Lung (tissue), 12 donors: Measurements from ENCODE around the gene DHRS4L2. TPM values are rescaled to one million over a fixed set of nuclear protein-coding genes. Genes with fewer than 3 reads are reported as not detected.
"Not testable (repeated sequence)": the region's sequence is repeated elsewhere in the genome, so short reads cannot be mapped to it uniquely, and the experiment has no call there.

Source experiments
- ATAC-seq: fragments of 200-7000 bp; cut with Tn5 transposase; one replicate; pipeline ENCODE4 v1.9.1; 2020; ENCODE audit warnings: moderate number of reproducible peaks; ENCODE audit not compliant: insufficient read depth, low FRiP score
- DNase-seq, 3 donors: peaks; one replicate each; pipeline ENCODE4 v3.0.0-alpha.2; 2013 to 2017
- H3K27ac ChIP-seq, 2 donors: one replicate each; pipeline ENCODE4 v1.5.1; 2013; ENCODE audit warnings: mild to moderate bottlenecking in 2 of 2, moderate library complexity in 2 of 2, control low read depth in 1 of 2, inconsistent platforms in 1 of 2, low read depth in 1 of 2, low read length in 1 of 2
- H3K27me3 ChIP-seq, 3 donors: one replicate each; pipeline ENCODE4 v1.5.1; 2013; ENCODE audit warnings: low read length in 2 of 3; ENCODE audit not compliant: control insufficient read depth in 3 of 3, insufficient read depth in 3 of 3
- H3K36me3 ChIP-seq, 4 donors: one replicate each; pipeline ENCODE4 v1.5.1; 2013; ENCODE audit warnings: low read length in 4 of 4, mild to moderate bottlenecking in 1 of 4, moderate library complexity in 1 of 4; ENCODE audit not compliant: control insufficient read depth in 4 of 4, insufficient read depth in 4 of 4
- H3K4me1 ChIP-seq, 5 donors: one replicate each; pipeline ENCODE4 v1.5.1; 2013; ENCODE audit warnings: low read length in 5 of 5, mild to moderate bottlenecking in 2 of 5, moderate library complexity in 1 of 5; ENCODE audit not compliant: control insufficient read depth in 5 of 5, insufficient read depth in 5 of 5
- H3K4me3 ChIP-seq: one replicate; pipeline ENCODE4 v1.5.1; 2013; ENCODE audit warnings: mild to moderate bottlenecking, control low read depth, moderate library complexity
- H3K9ac ChIP-seq, 2 donors: one replicate each; pipeline ENCODE4 v1.5.1; 2013; ENCODE audit warnings: low read length in 2 of 2, control low read depth in 1 of 2; ENCODE audit not compliant: insufficient read depth in 1 of 2
- H3K9me3 ChIP-seq, 4 donors: one replicate each; pipeline ENCODE4 v1.5.1; 2013; ENCODE audit warnings: low read length in 3 of 4, mild to moderate bottlenecking in 1 of 4, moderate library complexity in 1 of 4; ENCODE audit not compliant: control insufficient read depth in 4 of 4, insufficient read depth in 3 of 4
- WGBS, 2 donors: extraction: QIAGEN DNeasy Blood & Tissue Kit; methylation state at CpG; one replicate each; pipeline ENCODE4 v1.1.7; 2013; 5-methylcytosine and 5-hydroxymethylcytosine counted together
- polyA plus RNA-seq, 2 donors: library from polyadenylated mRNA; stranded (reverse); fragments of 200-250 nt; gene quantifications; one replicate each; pipeline ENCODE4 v1.2.1, GENCODE V29; 2013
- total RNA-seq, 2 donors: library from RNA; depleted of rRNA in 1 of 2; stranded (reverse); fragments of >200 nt in 1 of 2; gene quantifications; one replicate each; pipeline ENCODE4 v1.2.1, GENCODE V29; 2014 to 2021
- TF ChIP-seq, protein P1 (sequence below): IDR thresholded peaks from 2 replicates; pipeline ENCODE4 v1.5.1; 2012; ENCODE audit warnings: mild to moderate bottlenecking; ENCODE audit errors: control extremely low read depth, extremely low read depth
- donor health status: control.
- donor health status: control.
- donor health status: Bipolar disorder and iron deficiency.
- donor health status: healthy.
- donor health status: DM: yes; HTN: yes; CAD: no.

Gene DHRS4L2
- total and polyA plus RNA-seq, 4 donors: 17.0 to 44.7 (median 29.8) TPM

DNA sequence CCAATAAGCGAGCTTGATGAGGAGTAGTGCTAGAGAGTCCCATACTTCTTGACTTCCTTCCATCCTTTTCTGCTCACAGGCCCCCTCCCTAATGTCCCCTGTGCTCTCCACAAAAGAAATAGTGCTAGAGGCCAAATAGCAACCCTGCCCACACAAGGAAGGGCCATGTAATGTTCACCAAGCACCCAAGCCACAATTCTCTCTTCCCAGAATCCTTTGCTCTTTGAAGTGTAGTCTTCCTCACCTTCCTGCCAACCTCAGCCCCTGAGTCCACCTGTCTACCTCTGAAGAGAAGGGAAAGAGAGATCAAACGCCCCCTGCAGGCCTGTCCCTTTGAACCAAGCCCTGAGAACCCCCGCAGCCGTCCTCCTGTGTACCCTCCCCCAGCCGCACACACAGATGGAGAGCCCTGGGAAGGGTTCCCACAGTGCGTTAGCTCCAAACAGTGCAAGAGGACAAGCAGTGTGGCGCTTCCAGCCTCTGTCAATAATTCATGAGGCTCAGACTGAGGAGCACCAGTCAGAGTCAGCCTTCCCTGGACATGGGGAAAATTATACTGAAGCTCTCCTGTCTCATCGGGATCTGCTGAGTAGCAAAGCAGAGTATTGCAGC, 37.0 kb upstream of the DHRS4L2 start:
- H3K4me1 ChIP-seq: peaks cover 0 to 8% (median 4%) of the 10 kb centered on the region in 5 donors
- no peak overlapping the region for H3K9ac ChIP-seq
- H3K27ac ChIP-seq: no peak overlapping the region
- H3K9me3 ChIP-seq: no peaks in the 10 kb centered on the region
- no peaks in the 10 kb centered on the region for H3K27me3 ChIP-seq
- ATAC-seq (no peak), DNase-seq (peak in 2 of 3 donors; percentile 10 to 37)
- no peak overlapping the region for H3K4me3 ChIP-seq
- TF ChIP-seq, protein P1, sequence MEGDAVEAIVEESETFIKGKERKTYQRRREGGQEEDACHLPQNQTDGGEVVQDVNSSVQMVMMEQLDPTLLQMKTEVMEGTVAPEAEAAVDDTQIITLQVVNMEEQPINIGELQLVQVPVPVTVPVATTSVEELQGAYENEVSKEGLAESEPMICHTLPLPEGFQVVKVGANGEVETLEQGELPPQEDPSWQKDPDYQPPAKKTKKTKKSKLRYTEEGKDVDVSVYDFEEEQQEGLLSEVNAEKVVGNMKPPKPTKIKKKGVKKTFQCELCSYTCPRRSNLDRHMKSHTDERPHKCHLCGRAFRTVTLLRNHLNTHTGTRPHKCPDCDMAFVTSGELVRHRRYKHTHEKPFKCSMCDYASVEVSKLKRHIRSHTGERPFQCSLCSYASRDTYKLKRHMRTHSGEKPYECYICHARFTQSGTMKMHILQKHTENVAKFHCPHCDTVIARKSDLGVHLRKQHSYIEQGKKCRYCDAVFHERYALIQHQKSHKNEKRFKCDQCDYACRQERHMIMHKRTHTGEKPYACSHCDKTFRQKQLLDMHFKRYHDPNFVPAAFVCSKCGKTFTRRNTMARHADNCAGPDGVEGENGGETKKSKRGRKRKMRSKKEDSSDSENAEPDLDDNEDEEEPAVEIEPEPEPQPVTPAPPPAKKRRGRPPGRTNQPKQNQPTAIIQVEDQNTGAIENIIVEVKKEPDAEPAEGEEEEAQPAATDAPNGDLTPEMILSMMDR: no peak
- H3K36me3 ChIP-seq: peaks cover 0 to 3% (median 0%) of the 10 kb centered on the region in 4 donors
- 70 to 72% methylated on average over 8 of the region's 8 CpGs for WGBS, 2 donors

DNA sequence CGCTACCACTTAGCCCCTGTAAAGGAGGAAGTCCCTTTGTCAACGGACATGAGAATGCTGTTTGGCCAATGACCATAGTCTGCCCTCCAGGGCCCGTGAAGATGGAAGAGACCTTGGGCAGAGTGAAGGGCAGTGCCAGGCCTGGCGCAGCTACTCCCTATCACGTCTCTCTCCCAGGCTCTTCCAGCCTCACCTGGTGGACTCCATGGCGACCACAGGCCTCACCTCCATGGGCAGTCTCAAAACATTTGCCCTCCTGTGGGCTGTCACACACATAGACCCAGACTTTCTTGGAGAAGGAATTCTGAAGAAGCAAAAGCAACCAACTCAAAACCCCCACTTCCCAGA, 35.6 kb upstream of the DHRS4L2 start:
- H3K9me3 ChIP-seq, H3K4me1 ChIP-seq, ATAC-seq, H3K27me3 ChIP-seq, H3K36me3 ChIP-seq: not testable (repeated sequence)
- H3K4me3 ChIP-seq: peak overlapping the region; percentile 92
- H3K9ac ChIP-seq: peak overlapping the region in 1 of 2 donors; percentile 60
- WGBS, 2 donors: 51 to 52% methylated on average over 6 of the region's 6 CpGs
- H3K27ac ChIP-seq: peak overlapping the region; percentile 12 to 90
- peak in 1 of 3 donors; percentile 13 for DNase-seq

DNA sequence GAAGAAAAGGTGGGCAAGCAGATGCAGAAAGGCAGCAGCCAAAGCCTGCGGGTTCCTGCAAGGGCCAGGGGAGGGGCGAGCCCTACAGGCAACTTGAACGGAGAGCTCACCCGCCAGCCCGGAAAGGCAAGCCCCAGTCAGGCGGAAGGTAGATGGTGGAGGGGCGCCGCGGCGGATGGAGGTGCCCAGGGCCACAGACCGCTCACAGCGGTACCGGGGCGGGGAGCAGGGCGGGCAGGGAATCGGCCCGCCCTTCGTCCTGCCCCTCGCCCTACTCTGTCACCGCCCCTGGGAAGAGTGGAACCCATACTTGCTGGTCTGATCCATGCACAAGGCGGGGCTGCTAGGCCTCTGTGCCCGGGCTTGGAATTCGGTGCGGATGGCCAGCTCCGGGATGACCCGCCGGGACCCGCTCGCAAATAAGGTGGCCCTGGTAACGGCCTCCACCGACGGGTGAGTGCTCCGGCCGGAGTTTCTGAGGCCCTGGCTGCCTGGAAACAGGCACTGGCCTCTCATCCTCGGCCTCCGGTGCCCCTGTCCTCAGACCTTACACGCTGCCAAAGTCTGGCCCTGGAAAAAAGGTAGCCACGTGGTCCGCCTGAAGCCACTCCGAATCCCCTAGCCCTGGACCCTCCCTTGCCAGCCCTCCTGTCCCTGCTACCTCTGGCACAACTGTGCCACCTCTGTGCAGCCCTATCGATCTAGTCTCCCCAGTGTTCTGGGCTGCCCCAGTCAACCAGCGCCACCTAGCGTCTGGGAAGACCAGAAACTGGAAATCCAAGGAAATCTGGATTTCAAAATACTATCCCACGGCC, 35.1 kb upstream of the DHRS4L2 start, which contains the start of gene DHRS4:
Gene DHRS4, plus strand, starts transcription at position 307 of the 815 bp plus-strand sequence. Its CDS starts 19 bp downstream, at position 326.
- Histone ChIP-seq H3K9ac (peak within 1 kb of the TSS; percentile 60 to 92), H3K4me3 (peak within 1 kb of the TSS; percentile 92), H3K9me3 (no peaks in the 10 kb centered on the region), H3K4me1 (peaks cover 0 to 8% (median 4%) of the 10 kb centered on the region in 5 donors), H3K27me3 (no peaks in the 10 kb centered on the region), H3K36me3 (peaks cover 0 to 3% (median under 1%) of the 10 kb centered on the region in 4 donors), H3K27ac (peak within 1 kb of the TSS; percentile 77 to 90)
- peak; percentile 97 for ATAC-seq
- TF ChIP-seq, protein P1: peak; percentile 58
- WGBS, 2 donors: 0 to 1% methylated on average over 42 to 44 of the region's 44 CpGs
- DNase-seq: peak; percentile 85 to 91 (median 89)

DNA sequence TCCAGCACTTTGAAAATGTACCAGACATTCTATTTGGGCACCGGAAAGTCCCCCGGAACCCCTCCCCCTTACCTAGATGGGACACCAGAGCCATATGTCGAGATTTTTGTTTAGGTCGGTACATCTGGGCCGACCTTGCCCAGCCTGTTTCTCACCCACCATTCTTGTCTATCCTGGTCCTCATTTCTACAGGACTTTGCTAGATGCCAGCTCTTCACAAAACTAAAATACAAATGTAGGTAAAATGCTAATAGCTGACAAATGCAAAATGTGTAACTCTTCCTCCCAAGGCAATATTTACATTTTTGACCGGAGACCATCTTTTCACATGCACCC, 34.5 kb upstream of the DHRS4L2 start:
- Histone ChIP-seq H3K9ac (peak overlapping the region in 1 of 2 donors; percentile 92), H3K27ac (peak overlapping the region; percentile 77 to 90), H3K4me3 (peak overlapping the region; percentile 92)
- not testable (repeated sequence) for H3K27me3 ChIP-seq, DNase-seq, H3K4me1 ChIP-seq, ATAC-seq, H3K36me3 ChIP-seq, H3K9me3 ChIP-seq
- WGBS, 2 donors: 16 to 18% methylated on average over 6 of the region's 6 CpGs

DNA sequence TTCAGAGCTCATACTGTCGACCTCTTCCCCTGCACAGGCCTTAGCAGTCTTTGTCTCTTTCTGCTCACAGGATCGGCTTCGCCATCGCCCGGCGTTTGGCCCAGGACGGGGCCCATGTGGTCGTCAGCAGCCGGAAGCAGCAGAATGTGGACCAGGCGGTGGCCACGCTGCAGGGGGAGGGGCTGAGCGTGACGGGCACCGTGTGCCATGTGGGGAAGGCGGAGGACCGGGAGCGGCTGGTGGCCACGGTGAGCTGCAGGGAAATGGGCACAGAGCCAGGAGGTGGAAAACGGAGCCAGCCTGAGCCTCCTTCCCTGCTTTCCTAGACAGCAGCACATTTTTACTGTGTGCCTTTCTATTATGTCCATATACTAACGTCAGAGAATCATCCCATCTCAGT, 33.8 kb upstream of the DHRS4L2 start:
- 76 to 81% methylated on average over 18 to 20 of the region's 20 CpGs for WGBS, 2 donors
- H3K27me3 ChIP-seq, H3K4me3 ChIP-seq: not testable (repeated sequence)

DNA sequence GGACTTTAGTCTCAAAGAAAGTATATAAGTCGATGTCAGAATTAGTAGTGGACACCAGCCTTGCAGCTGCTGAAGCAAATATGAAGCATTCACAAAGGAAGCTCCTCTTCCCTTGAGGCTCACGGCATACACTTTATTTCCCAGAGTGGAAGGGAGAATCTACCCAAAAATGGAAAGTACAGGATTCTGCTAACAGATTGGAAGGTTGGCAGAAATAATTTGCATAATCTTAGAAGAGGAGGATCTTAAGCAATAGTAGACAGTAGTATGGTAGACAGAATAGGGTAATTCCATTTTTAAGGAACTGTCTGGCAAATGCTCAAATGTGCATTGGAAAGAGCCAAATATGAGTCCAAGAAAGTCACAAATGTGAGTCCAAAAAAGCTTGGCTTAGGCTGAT, 32.9 kb upstream of the DHRS4L2 start:
- WGBS, 2 donors: 92 to 97% methylated on average over 2 of the region's 2 CpGs
- not testable (repeated sequence) for H3K27ac ChIP-seq, ATAC-seq

More for the DNA sequence above, 33.8 kb upstream of the DHRS4L2 start:
- DNase-seq, H3K27ac ChIP-seq, H3K9me3 ChIP-seq, ATAC-seq, H3K36me3 ChIP-seq, H3K4me1 ChIP-seq: not testable (repeated sequence)
- H3K9ac ChIP-seq: peak overlapping the region in 1 of 2 donors; percentile 92

More for the DNA sequence above, 32.9 kb upstream of the DHRS4L2 start:
- H3K9ac ChIP-seq, H3K4me1 ChIP-seq, H3K9me3 ChIP-seq, H3K36me3 ChIP-seq, DNase-seq, H3K27me3 ChIP-seq, H3K4me3 ChIP-seq: not testable (repeated sequence)
